Ovary (tissue), 9 donors: Measurements from ENCODE around the gene ZNF408. TPM values are rescaled to one million over a fixed set of nuclear protein-coding genes. Genes with fewer than 3 reads are reported as not detected.

Experiments used
- DNase-seq, 5 donors: peaks; one replicate each; pipeline ENCODE4 v3.0.0-alpha.2; 2019 to 2020
- H3K27ac ChIP-seq, 2 donors: fragments of 200-600 bp; one replicate each; pipeline versions ENCODE4 v1.5.1 to v1.8.0; 2019 to 2022
- H3K27me3 ChIP-seq: fragments of 200-600 bp; one replicate; pipeline ENCODE4 v1.8.0; 2022
- H3K36me3 ChIP-seq: fragments of 200-600 bp; sonication (generic); one replicate; pipeline ENCODE4 v1.5.1; 2019
- H3K4me1 ChIP-seq: one replicate; pipeline ENCODE4 v1.8.1; 2013; ENCODE audit warnings: mild to moderate bottlenecking, moderate library complexity; ENCODE audit not compliant: insufficient read depth
- H3K4me3 ChIP-seq: fragments of 200-600 bp; sonication (generic); one replicate; pipeline ENCODE4 v1.5.1; 2017
- H3K9me3 ChIP-seq, 2 donors: fragments of 200-600 bp in 1 of 2; sonication (generic) in 1 of 2; one replicate each; pipeline versions ENCODE4 v1.5.1 to v1.8.1; 2013 to 2019; ENCODE audit warnings: mild to moderate bottlenecking in 1 of 2, moderate library complexity in 1 of 2
- EP300 ChIP-seq: sonication (generic); formaldehyde crosslinking; IDR thresholded peaks from one replicate; pipeline ENCODE4 v1.6.1; 2017; ENCODE audit warnings: antibody characterized with exemption
- POLR2A ChIP-seq: fragments of 450-650 bp; IDR thresholded peaks from one replicate; pipeline ENCODE4 v1.6.1; 2017; ENCODE audit warnings: antibody characterized with exemption, mild to moderate bottlenecking, moderate library complexity
- WGBS, 3 donors: extraction: QIAGEN DNeasy Blood & Tissue Kit in 1 of 3; methylation state at CpG; one replicate each; pipeline versions ENCODE4 v1.1.5 to v1.1.7; 2013 to 2017; 5-methylcytosine and 5-hydroxymethylcytosine counted together
- intact Hi-C, 4 donors: fragments of 100-400 bp; cut with DNase I; formaldehyde crosslinking; loops; one replicate each; pipeline versions ENCODE4 v1.11.0 to v1.15.1; 2022 to 2023
- polyA plus RNA-seq, 2 donors: library from polyadenylated mRNA; stranded (reverse); fragments of 200-250 nt in 1 of 2; fragments of 350-450 nt in 1 of 2; fragmentation: Illumina TruSeq in 1 of 2; extraction: RNeasy Lipid Tissue Mini Kit (QIAGEN cat#74804) in 1 of 2; gene quantifications; one replicate each; pipeline ENCODE4 v1.2.3, GENCODE V29; 2013 to 2014
- total RNA-seq, 7 donors: library from RNA; depleted of rRNA in 2 of 7; stranded (reverse); fragments of >200 nt in 2 of 7; fragmentation: NEBNext Ultra II Directional in 3 of 7; extraction: Animal tissue kit (Norgen Biotek cat#: 25700) in 3 of 7; gene quantifications; one replicate each; pipeline versions ENCODE4 v1.1.0 to v1.2.4, GENCODE V29; 2016 to 2023
- TF ChIP-seq, protein P1 (sequence below), 3 donors: fragments of 450-650 bp in 2 of 3; fragments of 200-600 bp in 1 of 3; IDR thresholded peaks; one replicate each; pipeline versions ENCODE4 v1.5.1 to v1.8.0; 2016 to 2022; ENCODE audit warnings: antibody characterized with exemption in 3 of 3, mild to moderate bottlenecking in 1 of 3
- donor health status: DM: no; HTN: no; CAD: no; lungs with moderate emphysema.
- donor health status: DM: no; HTN: no; CAD: no.
- donor health status: Bipolar disorder and iron deficiency.
- donor health status: DM: yes; HTN: yes; CAD: no.
- donor health status: DM: no; HTN: no; CAD: no.
- donor health status: DM: yes; HTN: yes; CAD: no.

Gene ZNF408
- total and polyA plus RNA-seq, 9 donors: 1.4 to 11.6 (median 7.8) TPM

DNA sequence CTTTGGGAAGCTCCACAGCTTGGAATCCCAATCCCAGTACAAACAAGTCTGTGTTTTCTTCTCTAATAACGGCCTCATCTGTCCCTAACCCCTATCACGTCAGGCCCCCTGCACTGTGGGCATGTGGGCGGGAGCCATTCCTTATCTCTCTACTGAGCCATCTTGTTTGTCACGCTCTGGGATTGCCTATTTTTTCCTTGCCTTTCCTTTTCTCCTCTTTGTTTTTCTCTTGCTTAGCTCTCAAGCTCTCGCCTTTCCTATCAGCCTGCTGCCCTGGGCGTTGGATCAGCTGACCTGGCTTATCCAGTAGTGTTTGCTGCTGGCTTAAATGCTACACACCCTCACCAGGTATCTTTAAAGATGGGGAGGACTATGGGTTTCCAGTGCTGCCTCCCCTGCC lies 36.2 kb upstream of the ZNF408 start:
- H3K4me3 ChIP-seq: no peak overlapping the region
- H3K27me3 ChIP-seq: no peaks in the 10 kb centered on the region
- intact Hi-C loops: no loop called here
- no peaks in the 10 kb centered on the region for H3K9me3 ChIP-seq
- DNase-seq: peak in 1 of 5 donors; percentile 8
- H3K4me1 ChIP-seq: peaks cover 3% of the 10 kb centered on the region
- WGBS, 3 donors: 66 to 74% (median 69%) methylated on average over 6 of the region's 6 CpGs
- H3K36me3 ChIP-seq: no peaks in the 10 kb centered on the region
- H3K27ac ChIP-seq: no peak overlapping the region
- TF ChIP-seq EP300: no peak
- TF ChIP-seq POLR2A: no peak
- TF ChIP-seq, protein P1, sequence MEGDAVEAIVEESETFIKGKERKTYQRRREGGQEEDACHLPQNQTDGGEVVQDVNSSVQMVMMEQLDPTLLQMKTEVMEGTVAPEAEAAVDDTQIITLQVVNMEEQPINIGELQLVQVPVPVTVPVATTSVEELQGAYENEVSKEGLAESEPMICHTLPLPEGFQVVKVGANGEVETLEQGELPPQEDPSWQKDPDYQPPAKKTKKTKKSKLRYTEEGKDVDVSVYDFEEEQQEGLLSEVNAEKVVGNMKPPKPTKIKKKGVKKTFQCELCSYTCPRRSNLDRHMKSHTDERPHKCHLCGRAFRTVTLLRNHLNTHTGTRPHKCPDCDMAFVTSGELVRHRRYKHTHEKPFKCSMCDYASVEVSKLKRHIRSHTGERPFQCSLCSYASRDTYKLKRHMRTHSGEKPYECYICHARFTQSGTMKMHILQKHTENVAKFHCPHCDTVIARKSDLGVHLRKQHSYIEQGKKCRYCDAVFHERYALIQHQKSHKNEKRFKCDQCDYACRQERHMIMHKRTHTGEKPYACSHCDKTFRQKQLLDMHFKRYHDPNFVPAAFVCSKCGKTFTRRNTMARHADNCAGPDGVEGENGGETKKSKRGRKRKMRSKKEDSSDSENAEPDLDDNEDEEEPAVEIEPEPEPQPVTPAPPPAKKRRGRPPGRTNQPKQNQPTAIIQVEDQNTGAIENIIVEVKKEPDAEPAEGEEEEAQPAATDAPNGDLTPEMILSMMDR (IDR thresholded peaks at IDR 0.05): no peak

DNA sequence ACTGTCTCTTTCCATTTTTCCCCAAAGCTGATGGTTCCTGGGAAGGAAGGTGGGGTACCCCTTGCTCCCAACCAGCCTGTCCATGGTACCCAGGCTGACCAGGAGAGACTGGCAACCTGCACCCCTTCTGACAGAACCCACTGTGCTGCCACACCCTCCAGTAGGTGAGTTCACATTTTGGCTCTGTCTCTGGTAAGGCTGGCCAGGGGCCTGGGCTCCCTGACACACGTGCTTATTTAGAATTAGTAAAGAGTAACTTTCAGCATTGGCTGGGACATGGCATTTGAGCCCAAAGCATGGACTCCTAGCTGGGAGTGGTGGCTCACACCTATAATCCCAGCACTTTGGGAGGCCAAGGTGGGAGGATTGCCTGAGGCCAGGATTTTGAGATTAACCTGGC lies 35.5 kb upstream of the ZNF408 start:
- peaks cover 3% of the 10 kb centered on the region for H3K4me1 ChIP-seq
- WGBS, 3 donors: 88 to 93% (median 93%) methylated on average over 1 of the region's 1 CpG
- peak in 1 of 5 donors; percentile 16 for DNase-seq
- no peaks in the 10 kb centered on the region for H3K9me3 ChIP-seq
- no peaks in the 10 kb centered on the region for H3K27me3 ChIP-seq
- no peak overlapping the region for H3K4me3 ChIP-seq
- intact Hi-C loops: no loop called here
- no peak overlapping the region for H3K27ac ChIP-seq
- TF ChIP-seq POLR2A (no peak), EP300 (no peak)
- TF ChIP-seq, protein P1 (IDR thresholded peaks at IDR 0.05): no peak
- H3K36me3 ChIP-seq: no peaks in the 10 kb centered on the region

DNA sequence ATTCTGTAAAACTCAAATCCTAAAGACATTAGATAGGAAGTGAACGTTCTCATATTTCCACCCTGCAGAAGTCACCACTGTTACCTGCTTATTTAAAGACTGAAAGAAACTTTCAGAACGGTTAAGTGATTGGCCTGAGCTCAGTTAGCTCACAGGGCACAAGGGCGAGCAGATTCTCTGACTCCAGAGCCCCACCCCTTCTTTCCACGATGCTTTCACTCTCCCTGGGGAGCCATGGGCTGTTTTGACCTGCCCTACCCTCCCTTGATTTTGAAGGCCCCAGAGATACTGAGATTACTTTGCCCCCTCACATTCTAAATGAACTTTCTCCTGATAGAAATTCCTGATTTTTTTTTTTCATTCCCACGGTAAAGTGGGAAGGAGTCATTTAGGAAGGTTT lies 34.3 kb upstream of the ZNF408 start:
- TF ChIP-seq EP300 (no peak), POLR2A (no peak)
- TF ChIP-seq, protein P1 (IDR thresholded peaks at IDR 0.05): no peak
- Histone ChIP-seq H3K27ac (no peak overlapping the region), H3K36me3 (no peaks in the 10 kb centered on the region), H3K4me1 (peaks cover 3% of the 10 kb centered on the region), H3K27me3 (no peaks in the 10 kb centered on the region), H3K4me3 (no peak overlapping the region), H3K9me3 (no peaks in the 10 kb centered on the region)
- no peak for DNase-seq
- WGBS, 3 donors: 24 to 33% (median 25%) methylated on average over 5 of the region's 5 CpGs
- intact Hi-C loops: no loop called here

DNA sequence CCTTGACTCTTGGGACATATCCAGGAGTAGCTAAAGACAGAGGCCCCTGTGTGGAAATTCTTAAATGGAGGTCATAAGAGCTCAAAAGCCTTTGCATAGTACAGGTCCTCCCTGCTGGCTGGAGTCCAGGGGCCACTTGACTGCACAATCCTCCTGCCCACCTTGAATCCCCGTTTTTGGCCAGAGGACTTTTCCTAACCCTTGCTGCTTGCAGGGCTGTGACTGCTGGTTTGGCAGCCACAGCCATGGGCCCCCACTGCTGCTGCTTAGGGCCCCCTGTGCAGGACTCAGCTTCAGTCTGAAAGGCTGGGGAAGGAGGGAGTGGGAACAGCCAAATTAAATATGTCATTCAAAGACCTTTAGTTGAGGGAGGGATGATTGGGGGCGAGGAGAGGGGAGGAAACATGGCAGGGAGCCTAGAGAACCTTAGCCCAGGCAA lies 33.8 kb upstream of the ZNF408 start:
- no peak overlapping the region for H3K4me3 ChIP-seq
- WGBS, 3 donors: 18 to 31% (median 21%) methylated on average over 2 of the region's 2 CpGs
- DNase-seq: peak in 4 of 5 donors; percentile 47 to 71 (median 50)
- intact Hi-C loops: no loop called here
- TF ChIP-seq POLR2A (no peak), EP300 (no peak)
- TF ChIP-seq, protein P1 (IDR thresholded peaks at IDR 0.05): no peak
- H3K36me3 ChIP-seq: no peaks in the 10 kb centered on the region
- H3K27me3 ChIP-seq: no peaks in the 10 kb centered on the region
- no peak overlapping the region for H3K27ac ChIP-seq
- H3K4me1 ChIP-seq: peaks cover 3% of the 10 kb centered on the region
- no peaks in the 10 kb centered on the region for H3K9me3 ChIP-seq
